Osteoblast (primary cell): ENCODE results near the gene ACSL5. TPM values are rescaled to one million over a fixed set of nuclear protein-coding genes. Genes with fewer than 3 reads are reported as not detected.
"Not testable (repeated sequence)": the region's sequence is repeated elsewhere in the genome, so short reads cannot be mapped to it uniquely, and the experiment has no call there.

Experiments
- DNase-seq: peaks from one replicate; pipeline ENCODE4 v3.0.0; 2011; ENCODE audit warnings: low spot score, mixed read lengths; ENCODE audit not compliant: insufficient read length; ENCODE audit errors: missing footprints
- H2AFZ ChIP-seq: 2 replicates; pipeline ENCODE4 v1.6.0; 2011; ENCODE audit warnings: mild to moderate bottlenecking, low read length
- H3K27ac ChIP-seq: 2 replicates; pipeline ENCODE4 v1.5.1; 2011; ENCODE audit warnings: mild to moderate bottlenecking, low read depth, low read length, moderate library complexity
- H3K27me3 ChIP-seq: 2 replicates; pipeline ENCODE4 v1.6.0; 2012; ENCODE audit warnings: mild to moderate bottlenecking, control low read depth, inconsistent platforms, low read length, moderate library complexity; ENCODE audit not compliant: insufficient read depth
- H3K36me3 ChIP-seq: 2 replicates; pipeline ENCODE4 v1.5.1; 2011; ENCODE audit warnings: mild to moderate bottlenecking, low read length, control low read depth, moderate library complexity; ENCODE audit not compliant: insufficient read depth
- H3K4me1 ChIP-seq: 2 replicates; pipeline ENCODE4 v1.5.1; 2011; ENCODE audit warnings: mild to moderate bottlenecking, low read length, control low read depth, moderate library complexity; ENCODE audit not compliant: insufficient read depth
- H3K4me2 ChIP-seq: 2 replicates; pipeline ENCODE4 v1.6.0; 2011; ENCODE audit warnings: mild to moderate bottlenecking, low read length; ENCODE audit not compliant: insufficient read depth
- H3K4me3 ChIP-seq: fragments of 200-600 bp; sonication (generic); 3 replicates; pipeline ENCODE4 v1.5.1; 2012; ENCODE audit warnings: mild to moderate bottlenecking, low read length, inconsistent platforms; ENCODE audit not compliant: insufficient read depth
- H3K79me2 ChIP-seq: 2 replicates; pipeline ENCODE4 v1.6.0; 2012; ENCODE audit warnings: mild to moderate bottlenecking, low read length, control low read depth, inconsistent platforms; ENCODE audit not compliant: insufficient read depth
- H3K9me3 ChIP-seq: 2 replicates; pipeline ENCODE4 v1.5.1; 2011; ENCODE audit warnings: low read depth, low read length, control low read depth
- H4K20me1 ChIP-seq: 2 replicates; pipeline ENCODE4 v1.6.0; 2012; ENCODE audit warnings: mild to moderate bottlenecking, low read length, control low read depth; ENCODE audit not compliant: insufficient read depth
- CTCF ChIP-seq: IDR thresholded peaks from 2 replicates; pipeline ENCODE4 v1.5.1; 2011; ENCODE audit warnings: mild to moderate bottlenecking, low read depth, low read length, moderate library complexity; ENCODE audit errors: extremely low read depth
- total RNA-seq: library from RNA; depleted of rRNA; stranded (reverse); fragments of >200 nt; gene quantifications from 2 replicates; pipeline ENCODE4 v1.2.3, GENCODE V29; 2012

Gene ACSL5
- total RNA-seq, 1 donor, result 5.1 TPM

- Histone ChIP-seq H3K4me3 (no peak overlapping the region), H3K27ac (no peak overlapping the region), H3K79me2 (no peaks in the 10 kb centered on the region), H3K27me3 (no peaks in the 10 kb centered on the region), H3K4me1 (peaks cover 18% of the 10 kb centered on the region), H3K9me3 (no peaks in the 10 kb centered on the region), H3K4me2 (peak overlapping the region; percentile 71), H2AFZ (peak overlapping the region; percentile 98), H4K20me1 (no peaks in the 10 kb centered on the region), H3K36me3 (no peaks in the 10 kb centered on the region)
- TF ChIP-seq CTCF, result no peak
- peak; percentile 91 for DNase-seq
Measured at GRCh38 chr10:112374724-112375541, 1.0 kb downstream of the ACSL5 start.

- Histone ChIP-seq H3K79me2 (no peaks in the 10 kb centered on the region), H3K27me3 (no peaks in the 10 kb centered on the region), H3K36me3 (no peaks in the 10 kb centered on the region), H2AFZ (peak overlapping the region; percentile 98), H3K4me3 (peak overlapping the region; percentile 55), H3K4me2 (peak overlapping the region; percentile 71), H4K20me1 (no peaks in the 10 kb centered on the region), H3K9me3 (no peaks in the 10 kb centered on the region), H3K27ac (peak overlapping the region; percentile 37), H3K4me1 (peaks cover 18% of the 10 kb centered on the region)
- no peak for TF ChIP-seq CTCF
- peak; percentile 85 for DNase-seq
Measured at GRCh38 chr10:112375721-112376395, 1.9 kb downstream of the ACSL5 start.

GRCh38 chr10:112376396-112376790 lies 2.5 kb downstream of the ACSL5 start:
- no peaks in the 10 kb centered on the region for H3K36me3 ChIP-seq
- no peak for DNase-seq
- no peak for TF ChIP-seq CTCF
- H3K79me2 ChIP-seq, result no peaks in the 10 kb centered on the region
- no peaks in the 10 kb centered on the region for H4K20me1 ChIP-seq
- H3K9me3 ChIP-seq, result no peaks in the 10 kb centered on the region
- H3K4me2 ChIP-seq, result peak overlapping the region; percentile 71
- peak overlapping the region; percentile 37 for H3K27ac ChIP-seq
- H3K4me3 ChIP-seq, result peak overlapping the region; percentile 55
- peaks cover 18% of the 10 kb centered on the region for H3K4me1 ChIP-seq
- H3K27me3 ChIP-seq, result no peaks in the 10 kb centered on the region
- H2AFZ ChIP-seq, result peak overlapping the region; percentile 98

- not testable (repeated sequence) for H4K20me1 ChIP-seq
Measured at GRCh38 chr10:112377116-112377515, 3.2 kb downstream of the ACSL5 start.

More at GRCh38 chr10:112377116-112377515, 3.2 kb downstream of the ACSL5 start:
- not testable (repeated sequence) for H3K27me3 ChIP-seq, H2AFZ ChIP-seq, DNase-seq, H3K4me3 ChIP-seq, H3K4me2 ChIP-seq, H3K36me3 ChIP-seq, H3K9me3 ChIP-seq, H3K27ac ChIP-seq, H3K79me2 ChIP-seq
- peaks cover 18% of the 10 kb centered on the region for H3K4me1 ChIP-seq
